GM12891 (cell line): Measurements from ENCODE around the gene SESTD1.
A peak's percentile ranks its signal among the peaks of the same experiment; 100 is the strongest.

Experiments
- DNase-seq: peaks from one replicate; pipeline ENCODE4 v3.0.0; 2011; ENCODE audit warnings: low spot score; ENCODE audit not compliant: insufficient read length
- FAIRE-seq: peaks from 2 replicates; lab custom pipeline; 2011; peaks lifted over from hg19 to GRCh38; lab: Jason Lieb, UNC
- PAX5 ChIP-seq: IDR thresholded peaks from 2 replicates; pipeline ENCODE4 v1.6.1; 2011; ENCODE audit warnings: low read length, moderate library complexity, mild to moderate bottlenecking; ENCODE audit not compliant: insufficient read depth, severe bottlenecking
- POLR2A ChIP-seq: IDR thresholded peaks from 2 replicates; pipeline ENCODE4 v1.6.1; 2011; ENCODE audit warnings: low read depth, low read length, control low read depth
- POLR2AphosphoS5 ChIP-seq: IDR thresholded peaks from 2 replicates; pipeline ENCODE4 v1.6.1; 2011; ENCODE audit warnings: low read depth, low read length, control low read depth
- POU2F2 ChIP-seq: IDR thresholded peaks from 2 replicates; pipeline ENCODE4 v1.6.1; 2011; ENCODE audit warnings: low read depth, mild to moderate bottlenecking, control low read depth, low read length, moderate library complexity
- SPI1 ChIP-seq: IDR thresholded peaks from 2 replicates; pipeline ENCODE4 v1.6.1; 2011; ENCODE audit warnings: low read depth, low read length, control low read depth
- TAF1 ChIP-seq: IDR thresholded peaks from 2 replicates; pipeline ENCODE4 v1.6.1; 2011; ENCODE audit warnings: low read depth, low read length, control low read depth

The SESTD1 gene

GRCh38 chr2:179129574-179130238, 134.9 kb downstream of the SESTD1 start:
- DNase-seq (no peak), FAIRE-seq (peak; percentile 69)
- TF ChIP-seq POLR2A = no peak
- TF ChIP-seq PAX5 = no peak
- no peak for TF ChIP-seq POU2F2
- no peak for TF ChIP-seq TAF1
- no peak for TF ChIP-seq SPI1
- TF ChIP-seq POLR2AphosphoS5 = no peak

DNA sequence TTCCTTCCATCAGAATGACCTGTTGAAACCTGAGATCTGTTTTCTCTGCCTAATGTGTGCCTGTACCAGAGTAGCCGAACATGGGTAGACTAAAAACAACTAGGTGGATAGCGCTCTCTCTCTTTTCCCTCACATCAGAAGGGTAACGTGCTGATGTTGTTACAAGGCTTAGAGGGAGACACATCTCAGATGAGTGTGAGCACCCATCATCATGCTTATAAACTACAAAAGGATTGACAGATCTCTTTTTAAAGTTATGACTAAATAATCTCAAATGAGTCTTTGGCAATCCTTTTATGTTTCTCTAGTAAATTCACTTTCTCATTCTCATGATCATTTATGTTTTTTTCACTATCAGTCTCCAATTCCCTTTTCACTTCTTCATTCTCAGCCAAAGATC, 139.2 kb downstream of the SESTD1 start:
- no peak for FAIRE-seq
- TF ChIP-seq PAX5 (no peak), TAF1 (no peak), POU2F2 (no peak), POLR2AphosphoS5 (no peak), POLR2A (no peak), SPI1 (no peak)
- no peak for DNase-seq

GRCh38 chr2:179124282-179124681, 140.3 kb downstream of the SESTD1 start:
- TF ChIP-seq PAX5 (no peak), TAF1 (no peak)
- DNase-seq (no peak), FAIRE-seq (no peak)

GRCh38 chr2:179123272-179123662, 141.4 kb downstream of the SESTD1 start:
- DNase-seq (no peak), FAIRE-seq (peak; percentile 56)
- no peak for TF ChIP-seq SPI1
- TF ChIP-seq TAF1 = no peak
- TF ChIP-seq PAX5 = no peak
- no peak for TF ChIP-seq POLR2A
- no peak for TF ChIP-seq POLR2AphosphoS5
- no peak for TF ChIP-seq POU2F2

- no peak for FAIRE-seq
- no peak for TF ChIP-seq PAX5
- TF ChIP-seq POU2F2 = no peak
- no peak for TF ChIP-seq TAF1
- TF ChIP-seq SPI1 = no peak
- TF ChIP-seq POLR2A = no peak
- TF ChIP-seq POLR2AphosphoS5 = no peak
- DNase-seq = no peak
Observed at GRCh38 chr2:179107737-179108136, 156.9 kb downstream of the SESTD1 start.

DNA sequence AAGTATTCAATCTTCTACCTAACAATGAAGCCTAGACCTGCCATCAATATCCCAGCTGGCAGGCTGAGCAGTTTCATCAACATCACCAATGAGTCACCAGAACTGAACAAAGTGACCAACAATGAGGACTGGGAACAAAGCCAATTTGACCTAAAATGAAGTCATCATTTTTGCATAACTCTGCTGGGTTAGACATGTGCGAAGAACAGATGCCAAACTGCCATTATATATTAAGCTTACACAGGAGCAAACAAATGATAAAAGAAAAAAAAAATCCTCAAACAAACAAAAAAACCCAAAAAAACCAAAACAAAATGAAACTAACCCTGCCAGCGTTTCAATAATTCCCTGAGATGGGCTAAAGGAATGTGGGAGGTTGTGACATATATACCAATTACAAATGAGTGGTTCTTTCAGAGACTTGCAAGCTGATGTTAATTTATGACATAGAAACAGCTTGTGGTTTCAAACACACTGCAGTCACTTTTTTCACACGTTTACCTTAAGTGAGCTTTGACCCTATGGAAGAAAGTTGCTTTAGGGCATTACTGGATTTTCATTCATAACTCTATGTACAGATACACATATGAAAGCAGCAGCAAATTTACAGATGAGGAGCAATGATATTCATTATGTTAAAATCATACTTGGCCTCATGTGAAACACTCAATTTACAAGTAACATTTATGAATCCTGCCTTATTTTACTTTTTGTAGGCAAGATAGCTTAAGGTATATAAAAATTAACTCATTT, 157.8 kb downstream of the SESTD1 start:
- no peak for FAIRE-seq
- DNase-seq = no peak
- TF ChIP-seq PAX5 (no peak), POU2F2 (peak; percentile 13; the same call in 1 of the 2 replicates), TAF1 (no peak), POLR2A (no peak), SPI1 (no peak), POLR2AphosphoS5 (no peak)

DNA sequence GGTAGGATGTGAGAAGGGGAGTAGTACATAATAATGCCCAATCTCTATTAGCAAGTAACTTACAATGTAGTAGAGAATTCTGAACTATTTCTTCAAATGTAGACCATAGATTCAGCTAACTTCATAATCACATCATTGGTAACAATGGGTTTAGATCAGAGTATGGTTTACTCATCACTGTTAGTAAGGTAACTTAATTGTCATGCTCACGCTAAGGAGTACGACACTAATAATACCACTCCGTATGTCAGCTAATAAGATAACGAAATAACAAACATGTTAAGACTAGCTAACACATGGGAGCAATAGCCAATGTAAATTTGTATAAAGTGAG, 158.3 kb downstream of the SESTD1 start:
- DNase-seq = no peak
- TF ChIP-seq POLR2AphosphoS5 = no peak
- TF ChIP-seq POU2F2 = no peak
- TF ChIP-seq SPI1 = no peak
- TF ChIP-seq PAX5 = no peak
- TF ChIP-seq POLR2A = no peak
- no peak for TF ChIP-seq TAF1
- FAIRE-seq = peak; percentile 88

- FAIRE-seq = no peak
- TF ChIP-seq PAX5 (no peak), TAF1 (no peak)
- DNase-seq = no peak
Observed at GRCh38 chr2:179104736-179105135, 159.9 kb downstream of the SESTD1 start.

GRCh38 chr2:179098080-179098689, 166.4 kb downstream of the SESTD1 start:
- TF ChIP-seq PAX5 (no peak), POLR2A (no peak), SPI1 (no peak), POU2F2 (no peak), POLR2AphosphoS5 (no peak), TAF1 (no peak)
- DNase-seq (no peak), FAIRE-seq (no peak)

DNA sequence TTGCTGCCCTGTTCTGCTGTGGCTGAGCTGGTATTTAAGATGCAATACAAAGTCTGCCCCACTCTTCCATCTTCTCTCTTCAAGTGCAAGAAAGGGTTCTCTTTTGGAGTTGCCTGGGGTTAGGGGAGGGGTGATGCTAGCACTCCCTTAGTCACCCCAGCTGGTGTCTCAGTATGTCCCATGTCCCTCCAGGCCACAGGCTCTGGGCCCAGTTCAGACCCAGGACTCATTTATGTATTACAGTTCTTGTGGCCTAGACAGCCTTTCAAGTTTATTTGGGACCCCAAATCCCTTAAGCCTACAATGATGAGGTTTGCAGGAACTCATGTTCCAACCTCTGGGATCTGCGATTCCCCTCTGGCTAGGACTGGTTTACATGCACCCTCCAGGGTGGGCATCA, 167.5 kb downstream of the SESTD1 start:
- DNase-seq (no peak), FAIRE-seq (no peak)
- no peak for TF ChIP-seq SPI1
- no peak for TF ChIP-seq PAX5
- no peak for TF ChIP-seq POLR2A
- no peak for TF ChIP-seq TAF1
- TF ChIP-seq POU2F2 = no peak
- TF ChIP-seq POLR2AphosphoS5 = no peak
